H9 (cell line): ENCODE results near the gene ACSL3. TPM values are rescaled to one million over a fixed set of nuclear protein-coding genes. Genes with fewer than 3 reads are reported as not detected.

ENCODE experiments used
- DNase-seq: peaks from one replicate; pipeline ENCODE4 v3.0.0-alpha.2; 2017
- H2AFZ ChIP-seq: one replicate; pipeline ENCODE4 v1.6.1; 2013; ENCODE audit warnings: mild to moderate bottlenecking, low read length, control low read depth, moderate library complexity
- H2AK5ac ChIP-seq: 2 replicates; pipeline ENCODE4 v1.6.1; 2013; ENCODE audit warnings: low read length, control low read depth, mixed read lengths; ENCODE audit not compliant: insufficient read length
- H2BK120ac ChIP-seq: one replicate; pipeline ENCODE4 v1.6.1; 2013; ENCODE audit warnings: low read depth, mild to moderate bottlenecking, low read length, control low read depth, inconsistent platforms; ENCODE audit not compliant: poor library complexity, severe bottlenecking
- H2BK12ac ChIP-seq: 2 replicates; pipeline ENCODE4 v1.6.1; 2013; ENCODE audit warnings: low read length, control low read depth, mixed read lengths, low read depth; ENCODE audit not compliant: insufficient read length
- H2BK15ac ChIP-seq: 2 replicates; pipeline ENCODE4 v1.6.1; 2013; ENCODE audit warnings: low read depth, low read length, control low read depth
- H2BK20ac ChIP-seq: one replicate; pipeline ENCODE4 v1.6.1; 2013; ENCODE audit warnings: low read depth, mild to moderate bottlenecking, low read length, control low read depth, inconsistent platforms; ENCODE audit not compliant: poor library complexity, severe bottlenecking
- H2BK5ac ChIP-seq: 2 replicates; pipeline ENCODE4 v1.6.1; 2013; ENCODE audit warnings: low read length, control low read depth, mixed read lengths; ENCODE audit not compliant: insufficient read length
- H3K14ac ChIP-seq: 2 replicates; pipeline ENCODE4 v1.6.1; 2013; ENCODE audit warnings: low read length, control low read depth; ENCODE audit not compliant: insufficient read depth
- H3K18ac ChIP-seq: 2 replicates; pipeline ENCODE4 v1.6.1; 2013; ENCODE audit warnings: low read depth, mild to moderate bottlenecking, mixed read lengths, low read length, control low read depth; ENCODE audit not compliant: insufficient read length
- H3K23ac ChIP-seq: 2 replicates; pipeline ENCODE4 v1.6.1; 2013; ENCODE audit warnings: low read length, control low read depth, mixed read lengths, low read depth; ENCODE audit not compliant: insufficient read length
- H3K23me2 ChIP-seq: 2 replicates; pipeline ENCODE4 v1.6.1; 2013; ENCODE audit warnings: low read depth, mild to moderate bottlenecking, mixed read lengths, low read length, control low read depth; ENCODE audit not compliant: insufficient read length, poor library complexity, severe bottlenecking
- H3K27ac ChIP-seq: 2 replicates; pipeline ENCODE4 v1.5.1; 2013; ENCODE audit warnings: low read length, control low read depth, mixed read lengths, low read depth; ENCODE audit not compliant: insufficient read length
- H3K27me3 ChIP-seq: 2 replicates; pipeline ENCODE4 v1.6.1; 2013; ENCODE audit warnings: low read length, control low read depth, inconsistent platforms; ENCODE audit not compliant: insufficient read depth
- H3K4ac ChIP-seq: 2 replicates; pipeline ENCODE4 v1.6.1; 2013; ENCODE audit warnings: low read depth, mild to moderate bottlenecking, control low read depth, inconsistent platforms, low read length, moderate library complexity
- H3K4me1 ChIP-seq: 2 replicates; pipeline ENCODE4 v1.6.1; 2013; ENCODE audit warnings: low read length, control low read depth, inconsistent platforms; ENCODE audit not compliant: insufficient read depth
- H3K4me2 ChIP-seq: 2 replicates; pipeline ENCODE4 v1.6.1; 2013; ENCODE audit warnings: low read length, control low read depth, mixed read lengths; ENCODE audit not compliant: insufficient read length, insufficient read depth
- H3K56ac ChIP-seq: 2 replicates; pipeline ENCODE4 v1.6.1; 2013; ENCODE audit warnings: low read depth, mild to moderate bottlenecking, mixed read lengths, low read length, control low read depth; ENCODE audit not compliant: insufficient read length
- H3K79me1 ChIP-seq: 2 replicates; pipeline ENCODE4 v1.6.1; 2013; ENCODE audit warnings: low read depth, mild to moderate bottlenecking, moderate library complexity, low read length, control low read depth, inconsistent platforms; ENCODE audit not compliant: insufficient read depth, poor library complexity, severe bottlenecking
- H3K79me2 ChIP-seq: 2 replicates; pipeline ENCODE4 v1.6.1; 2013; ENCODE audit warnings: low read length, control low read depth, inconsistent platforms; ENCODE audit not compliant: insufficient read depth
- H3K9ac ChIP-seq: 2 replicates; pipeline ENCODE4 v1.6.1; 2013; ENCODE audit warnings: low read length, control low read depth, mixed read lengths; ENCODE audit not compliant: insufficient read length; ENCODE audit errors: extremely low read depth
- H3K9me3 ChIP-seq: one replicate; pipeline ENCODE4 v1.6.1; 2013; ENCODE audit warnings: low read depth, low read length, inconsistent platforms; ENCODE audit not compliant: control insufficient read depth
- H3T11ph ChIP-seq: one replicate; pipeline ENCODE4 v1.6.1; 2013; ENCODE audit warnings: mild to moderate bottlenecking, low read length, control low read depth, inconsistent platforms
- H4K20me1 ChIP-seq: one replicate; pipeline ENCODE4 v1.6.1; 2013; ENCODE audit not compliant: control insufficient read depth, insufficient read length, insufficient read depth
- H4K5ac ChIP-seq: 2 replicates; pipeline ENCODE4 v1.6.1; 2013; ENCODE audit warnings: low read depth, mild to moderate bottlenecking, mixed read lengths, low read length, control low read depth; ENCODE audit not compliant: insufficient read length
- H4K8ac ChIP-seq: replicated peaks from 2 replicates; pipeline ENCODE4 v1.6.1; 2013; ENCODE audit warnings: low read length, control low read depth, mixed read lengths, low read depth; ENCODE audit not compliant: insufficient read length
- H4K91ac ChIP-seq: 2 replicates; pipeline ENCODE4 v1.6.1; 2013; ENCODE audit warnings: low read depth, mild to moderate bottlenecking, moderate library complexity, mixed read lengths, low read length, control low read depth; ENCODE audit not compliant: insufficient read length
- H3K27ac Mint-ChIP-seq, 3 experiments: 2 replicates in 2 of 3; 3 replicates in 1 of 3; pipeline ENCODE4 v1.8.0; 2020 to 2021; ENCODE audit warnings: mixed read lengths in 3 of 3, mild to moderate bottlenecking in 1 of 3, moderate library complexity in 1 of 3
- H3K27me3 Mint-ChIP-seq: 2 replicates; pipeline ENCODE4 v1.8.0; 2021; ENCODE audit warnings: low read depth, mild to moderate bottlenecking, moderate library complexity, mixed read lengths
- H3K36me3 Mint-ChIP-seq, 3 experiments: 2 replicates in 2 of 3; 3 replicates in 1 of 3; pipeline ENCODE4 v1.8.0; 2020 to 2021; ENCODE audit warnings: low read depth in 3 of 3, mixed read lengths in 3 of 3; ENCODE audit not compliant: insufficient read depth in 1 of 3
- H3K4me1 Mint-ChIP-seq, 2 experiments: 2 replicates each; pipeline ENCODE4 v1.8.0; 2020; ENCODE audit warnings: mixed read lengths in 2 of 2
- H3K4me3 Mint-ChIP-seq, 2 experiments: 2 replicates in 1 of 2; 3 replicates in 1 of 2; pipeline ENCODE4 v1.8.0; 2020 to 2021; ENCODE audit warnings: mild to moderate bottlenecking in 2 of 2, mixed read lengths in 2 of 2, moderate library complexity in 1 of 2
- H3K9me3 Mint-ChIP-seq, 2 experiments: 2 replicates in 1 of 2; 3 replicates in 1 of 2; pipeline ENCODE4 v1.8.0; 2020; ENCODE audit warnings: mild to moderate bottlenecking in 2 of 2, mixed read lengths in 2 of 2, moderate library complexity in 1 of 2
- CTCF ChIP-seq: fragments of 200-600 bp; sonication (generic); conservative IDR thresholded peaks from 3 replicates; pipeline ENCODE4 v1.8.0; 2021; ENCODE audit warnings: antibody characterized with exemption, mild to moderate bottlenecking
- WGBS: extraction: QIAGEN DNeasy Blood & Tissue Kit; methylation state at CpG from one replicate; pipeline ENCODE4 v1.1.7; 2013; ENCODE audit warnings: missing lambda C conversion rate, low lambda C conversion rate, mixed read lengths; ENCODE audit not compliant: insufficient read length; ENCODE audit errors: extremely low coverage; 5-methylcytosine and 5-hydroxymethylcytosine counted together
- total RNA-seq: library from RNA; stranded (reverse); gene quantifications from 2 replicates; pipeline ENCODE4 v1.2.1, GENCODE V29; 2021

ACSL3 gene
- total RNA-seq, 1 experiment from 2014 or later: 60.9 TPM

DNA sequence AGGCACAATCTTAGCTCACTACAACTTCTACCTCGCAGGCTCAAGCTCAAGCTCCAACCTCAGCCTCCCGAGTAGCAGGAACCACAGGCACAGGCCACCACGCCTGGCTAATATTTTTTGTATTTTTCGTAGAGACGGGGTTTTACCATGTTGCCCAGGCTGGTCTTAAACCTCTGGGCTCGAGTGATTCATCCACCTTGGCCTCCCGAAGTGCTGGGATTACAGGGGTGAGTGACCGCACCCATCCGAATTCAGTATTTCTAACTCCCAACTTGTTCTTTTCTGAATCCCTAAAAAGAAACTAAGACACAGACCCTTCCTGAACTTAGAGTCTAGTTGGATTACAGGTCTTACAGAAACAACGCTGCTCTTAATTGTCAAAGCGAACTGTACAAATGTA is 32.3 kb upstream of the ACSL3 start:
- WGBS: no CpG with 5 or more reads among the region's 11 CpGs
- H2AFZ ChIP-seq: no peak overlapping the region

More for the DNA sequence above, 32.3 kb upstream of the ACSL3 start:
- no peak for DNase-seq
- Histone ChIP-seq H4K5ac (no peak overlapping the region), H2BK15ac (no peak overlapping the region), H3K27ac (no peak overlapping the region), H2AK5ac (no peak overlapping the region), H3K27me3 (no peaks in the 10 kb centered on the region), H3K79me2 (no peaks in the 10 kb centered on the region), H2BK120ac (no peak overlapping the region), H3K9me3 (no peaks in the 10 kb centered on the region), H4K8ac (no peak overlapping the region), H3K4me2 (no peak overlapping the region), H3K18ac (no peak overlapping the region), H3K14ac (no peak overlapping the region), H4K20me1 (no peaks in the 10 kb centered on the region), H3K4me1 (no peaks in the 10 kb centered on the region), H3K56ac (no peak overlapping the region), H3K79me1 (no peaks in the 10 kb centered on the region), H3K23ac (no peak overlapping the region), H3K9ac (no peak overlapping the region), H4K91ac (no peak overlapping the region), H2BK5ac (no peak overlapping the region), H2BK12ac (no peak overlapping the region), H3T11ph (no peak overlapping the region), H3K4ac (no peak overlapping the region), H2BK20ac (no peak overlapping the region), H3K23me2 (no peaks in the 10 kb centered on the region)
- no peaks in the 10 kb centered on the region; the same call in 1 of the 2 replicates for H3K27me3 Mint-ChIP-seq
- no peaks in the 10 kb centered on the region for H3K36me3 Mint-ChIP-seq
- no peak overlapping the region for H3K4me3 Mint-ChIP-seq
- H3K9me3 Mint-ChIP-seq: no peaks in the 10 kb centered on the region
- no peaks in the 10 kb centered on the region for H3K4me1 Mint-ChIP-seq
- no peak for TF ChIP-seq CTCF
- H3K27ac Mint-ChIP-seq: no peak overlapping the region
